A549 treated with AZD2906 at 1 μM for 4 hours (cell line): Measurements from ENCODE around the gene NMRK2. TPM values are rescaled to one million over a fixed set of nuclear protein-coding genes. Genes with fewer than 3 reads are reported as not detected.

Source experiments
- total RNA-seq: library from RNA; stranded (reverse); fragments of 200-300 nt; extraction: Qiagen RNA extraction; gene quantifications from 5 replicates; pipeline ENCODE4 v1.2.3, GENCODE V29; 2022

Gene NMRK2
- not detected in 5 replicates for total RNA-seq

GRCh38 chr19:3932931-3933810 lies at the start of gene NMRK2:
TSS of gene NMRK2 (plus strand) at chr19:3933069. CDS start at chr19:3933672, 603 bp downstream.

GRCh38 chr19:3970808-3971598 lies 38.1 kb downstream of the NMRK2 start, which contains the start of gene DAPK3:
TSS of gene DAPK3 (minus strand) at chr19:3971099. CDS start at chr19:3969735, 1,364 bp downstream.

GRCh38 chr19:3984908-3985642 lies 52.2 kb downstream of the NMRK2 start, which contains the start of gene EEF2:
TSS of gene EEF2 (minus strand) at chr19:3985463. CDS start at chr19:3985380, 83 bp downstream.

Other genes with a start within 250 kb of the NMRK2 start
- 9.9 to 14.3 TPM (median 12.7 TPM) in 5 replicates for gene PIP5K1C, start 232.6 kb upstream of the NMRK2 start, total RNA-seq
- gene TJP3, start 224.7 kb upstream of the NMRK2 start, total RNA-seq: 0.25 to 0.59 TPM (median 0.37 TPM) in 5 replicates
- gene APBA3, start 171.4 kb upstream of the NMRK2 start, total RNA-seq: 7.7 to 11.8 TPM (median 10.1 TPM) in 5 replicates
- 60.9 to 76.7 TPM (median 62.8 TPM) in 5 replicates for gene MRPL54, start 170.4 kb upstream of the NMRK2 start, total RNA-seq
- not detected in 5 replicates for gene RAX2, start 160.8 kb upstream of the NMRK2 start, total RNA-seq
- gene MATK, start 146.7 kb upstream of the NMRK2 start, total RNA-seq: 0.73 to 1.8 TPM (median 1.3 TPM) in 5 replicates
- 0.09 to 0.45 TPM (median 0.11 TPM) in 5 replicates for gene ZFR2, start 64.0 kb upstream of the NMRK2 start, total RNA-seq
- 0.07 to 0.13 TPM (median 0.09 TPM) in 4 of 5 replicates, not detected in the other for gene ATCAY, start 52.4 kb upstream of the NMRK2 start, total RNA-seq
- 44.3 to 47.3 TPM (median 45.1 TPM) in 5 replicates for gene DAPK3, start 38.0 kb downstream of the NMRK2 start, total RNA-seq
- gene EEF2, start 52.4 kb downstream of the NMRK2 start, total RNA-seq: 919 to 1,074 TPM (median 1,044 TPM) in 5 replicates
- gene PIAS4, start 74.7 kb downstream of the NMRK2 start, total RNA-seq: 14.6 to 17.5 TPM (median 15.7 TPM) in 5 replicates
- 16.8 to 24.8 TPM (median 23.4 TPM) in 5 replicates for gene ZBTB7A, start 133.8 kb downstream of the NMRK2 start, total RNA-seq
- 120 to 196 TPM (median 177 TPM) in 5 replicates for gene MAP2K2, start 191.1 kb downstream of the NMRK2 start, total RNA-seq
- gene CREB3L3, start 220.6 kb downstream of the NMRK2 start, total RNA-seq: 0.08 to 0.15 TPM (median 0.11 TPM) in 5 replicates
- gene SIRT6, start 249.5 kb downstream of the NMRK2 start, total RNA-seq: 26.8 to 40.9 TPM (median 35.5 TPM) in 5 replicates
- 0.17 to 0.29 TPM (median 0.24 TPM) in 5 replicates for gene ANKRD24, start 249.6 kb downstream of the NMRK2 start, total RNA-seq